Cardiac muscle cell (in vitro differentiated cells and primary cell): ENCODE results near the gene ZSCAN25. TPM values are rescaled to one million over a fixed set of nuclear protein-coding genes. Genes with fewer than 3 reads are reported as not detected.
A peak's percentile ranks its signal among the peaks of the same experiment; 100 is the strongest.
"Not testable (repeated sequence)": the region's sequence is repeated elsewhere in the genome, so short reads cannot be mapped to it uniquely, and the experiment has no call there.

Experiments used
- DNase-seq, 2 donors: peaks; one replicate each; pipeline versions ENCODE4 v3.0.0 to v3.0.0-alpha.2; 2010 to 2017; ENCODE audit warnings: low read depth in 1 of 2, low spot score in 1 of 2
- H3K27ac ChIP-seq: fragments of 200-600 bp; sonication (generic); 2 replicates; pipeline ENCODE4 v1.5.1; 2016
- H3K27me3 ChIP-seq: fragments of 200-600 bp; sonication (generic); 2 replicates; pipeline ENCODE4 v1.6.0; 2016; ENCODE audit warnings: control low read depth
- H3K36me3 ChIP-seq: fragments of 200-600 bp; sonication (generic); 2 replicates; pipeline ENCODE4 v1.5.1; 2016; ENCODE audit warnings: control low read depth
- H3K4me1 ChIP-seq: fragments of 200-600 bp; sonication (generic); 2 replicates; pipeline ENCODE4 v1.8.1; 2017; ENCODE audit warnings: low read depth, mild to moderate bottlenecking, mixed run types
- H3K4me3 ChIP-seq: fragments of 200-600 bp; sonication (generic); 2 replicates; pipeline ENCODE4 v1.5.1; 2016; ENCODE audit warnings: mild to moderate bottlenecking
- H3K9me3 ChIP-seq: fragments of 200-600 bp; sonication (generic); 2 replicates; pipeline ENCODE4 v1.5.1; 2017; ENCODE audit warnings: low read depth, mild to moderate bottlenecking, control low read depth
- polyA plus RNA-seq: library from polyadenylated mRNA; unstranded; fragments of >200 nt; fragmentation: Nextera tagmentation; extraction: Ambion mirVana; gene quantifications from 2 replicates; pipeline ENCODE4 v1.2.1, GENCODE V29; 2016
- total RNA-seq: library from RNA; depleted of rRNA; stranded (reverse); fragments of >200 nt; gene quantifications from 2 replicates; pipeline ENCODE4 v1.2.3, GENCODE V29; 2016
- TF ChIP-seq, protein P1 (sequence below): IDR thresholded peaks from 2 replicates; pipeline ENCODE4 v1.5.1; 2012; ENCODE audit warnings: low read depth, mild to moderate bottlenecking, low read length

The ZSCAN25 gene
- total RNA-seq (14.0 and 22.8 TPM in 2 replicates), polyA plus RNA-seq (9.7 and 13.8 TPM in 2 replicates)

DNA sequence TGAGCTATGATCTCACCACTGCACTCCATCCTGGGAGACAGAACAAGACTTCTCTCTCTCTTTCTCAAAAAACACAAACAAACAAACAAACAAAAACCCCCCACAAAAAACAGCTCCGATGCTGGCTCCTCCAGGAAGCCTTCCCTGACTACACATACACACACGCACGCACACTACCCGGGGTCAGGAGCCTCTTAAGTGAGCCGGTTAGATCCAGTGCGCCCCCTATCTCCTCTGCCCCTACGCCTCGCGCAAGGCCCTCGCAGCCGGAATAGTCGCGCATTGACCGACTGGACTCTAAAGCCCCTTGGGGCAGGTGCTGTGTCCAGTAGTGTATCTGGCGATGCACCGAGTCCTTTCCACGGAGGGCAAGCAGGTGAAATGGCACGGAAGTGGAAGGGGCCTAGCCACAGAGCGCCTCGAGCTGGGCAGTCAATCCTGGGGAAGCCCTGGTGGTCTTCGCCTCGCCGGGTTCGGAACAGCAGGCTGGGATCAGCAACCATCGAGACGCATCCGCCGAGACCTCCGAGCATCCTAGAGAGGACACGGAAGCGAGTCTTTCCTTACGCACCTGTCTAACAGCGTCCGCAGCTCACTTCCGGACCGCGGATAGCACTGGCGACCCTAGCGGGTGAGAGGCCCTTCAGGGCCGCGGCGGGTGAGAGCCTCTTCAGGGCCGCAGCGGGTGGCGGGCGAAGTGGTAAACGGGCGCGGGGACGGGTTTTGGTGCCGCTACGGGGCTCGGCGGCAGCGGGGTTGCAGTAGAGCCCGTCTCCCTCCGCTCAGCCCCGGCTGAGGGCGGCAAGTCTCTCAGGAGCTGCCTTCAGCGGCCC lies at the start of gene ZSCAN25:
TSS of gene ZSCAN25 (plus strand) at position 588 of the 833 bp plus-strand sequence. CDS start 2,661 bp downstream, outside the sequence.
- H3K9me3 ChIP-seq = no peaks in the 10 kb centered on the region
- peak within 1 kb of the TSS; percentile 86 for H3K4me3 ChIP-seq
- no peaks in the 10 kb centered on the region for H3K27me3 ChIP-seq
- DNase-seq = peak; percentile 92 to 94
- TF ChIP-seq, protein P1, sequence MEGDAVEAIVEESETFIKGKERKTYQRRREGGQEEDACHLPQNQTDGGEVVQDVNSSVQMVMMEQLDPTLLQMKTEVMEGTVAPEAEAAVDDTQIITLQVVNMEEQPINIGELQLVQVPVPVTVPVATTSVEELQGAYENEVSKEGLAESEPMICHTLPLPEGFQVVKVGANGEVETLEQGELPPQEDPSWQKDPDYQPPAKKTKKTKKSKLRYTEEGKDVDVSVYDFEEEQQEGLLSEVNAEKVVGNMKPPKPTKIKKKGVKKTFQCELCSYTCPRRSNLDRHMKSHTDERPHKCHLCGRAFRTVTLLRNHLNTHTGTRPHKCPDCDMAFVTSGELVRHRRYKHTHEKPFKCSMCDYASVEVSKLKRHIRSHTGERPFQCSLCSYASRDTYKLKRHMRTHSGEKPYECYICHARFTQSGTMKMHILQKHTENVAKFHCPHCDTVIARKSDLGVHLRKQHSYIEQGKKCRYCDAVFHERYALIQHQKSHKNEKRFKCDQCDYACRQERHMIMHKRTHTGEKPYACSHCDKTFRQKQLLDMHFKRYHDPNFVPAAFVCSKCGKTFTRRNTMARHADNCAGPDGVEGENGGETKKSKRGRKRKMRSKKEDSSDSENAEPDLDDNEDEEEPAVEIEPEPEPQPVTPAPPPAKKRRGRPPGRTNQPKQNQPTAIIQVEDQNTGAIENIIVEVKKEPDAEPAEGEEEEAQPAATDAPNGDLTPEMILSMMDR = peak; percentile 46
- no peaks in the 10 kb centered on the region for H3K4me1 ChIP-seq
- peaks cover 29% of the 10 kb centered on the region for H3K36me3 ChIP-seq
- H3K27ac ChIP-seq = peak within 1 kb of the TSS; percentile 85

DNA sequence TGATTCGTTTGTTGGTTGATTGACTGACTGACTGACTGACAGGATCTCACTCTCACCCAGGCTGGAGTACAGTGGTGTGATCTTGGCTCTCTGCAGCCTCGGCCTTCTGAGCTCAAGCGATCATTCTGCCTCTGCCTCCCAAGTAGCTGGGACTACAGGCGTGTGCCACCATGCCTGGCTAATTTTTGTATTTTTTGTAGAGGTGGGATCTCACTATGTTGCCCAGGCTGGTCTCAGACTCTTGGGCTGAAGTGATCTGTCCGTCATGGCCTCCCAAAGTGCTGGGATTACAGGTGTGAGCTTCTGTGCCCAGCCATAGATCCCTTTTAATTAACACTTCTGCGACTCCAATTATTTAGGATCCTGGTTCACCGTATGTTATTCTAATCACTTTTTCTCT lies 48.0 kb upstream of the ZSCAN25 start:
- H3K36me3 ChIP-seq = peaks cover 57% of the 10 kb centered on the region
- not testable (repeated sequence) for H3K27me3 ChIP-seq, DNase-seq, H3K4me3 ChIP-seq, H3K4me1 ChIP-seq, H3K9me3 ChIP-seq, H3K27ac ChIP-seq

DNA sequence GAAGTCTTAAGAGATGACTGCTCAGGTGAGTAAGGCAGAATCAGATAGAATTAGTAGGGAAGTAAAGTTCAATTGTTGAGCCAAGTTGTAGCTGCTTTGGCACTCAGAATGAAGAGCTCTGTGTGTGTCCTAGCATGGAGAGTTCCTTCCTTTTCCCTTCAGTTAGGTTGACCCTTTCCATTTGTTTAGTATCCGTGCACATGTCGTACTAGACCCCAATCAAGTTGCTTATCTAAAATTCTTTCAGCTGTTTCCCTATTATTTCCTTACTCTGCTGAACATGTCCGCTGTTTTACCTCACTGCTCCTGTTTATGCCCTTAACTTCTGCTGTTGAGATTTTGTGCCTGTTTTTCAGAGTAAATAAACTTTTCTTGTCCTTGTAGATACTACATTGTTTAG lies 45.0 kb upstream of the ZSCAN25 start:
- Histone ChIP-seq H3K9me3 (no peaks in the 10 kb centered on the region), H3K36me3 (peaks cover 38% of the 10 kb centered on the region), H3K4me1 (no peaks in the 10 kb centered on the region), H3K27ac (no peak overlapping the region), H3K4me3 (no peak overlapping the region), H3K27me3 (no peaks in the 10 kb centered on the region)
- DNase-seq = no peak
- TF ChIP-seq, protein P1 = no peak

DNA sequence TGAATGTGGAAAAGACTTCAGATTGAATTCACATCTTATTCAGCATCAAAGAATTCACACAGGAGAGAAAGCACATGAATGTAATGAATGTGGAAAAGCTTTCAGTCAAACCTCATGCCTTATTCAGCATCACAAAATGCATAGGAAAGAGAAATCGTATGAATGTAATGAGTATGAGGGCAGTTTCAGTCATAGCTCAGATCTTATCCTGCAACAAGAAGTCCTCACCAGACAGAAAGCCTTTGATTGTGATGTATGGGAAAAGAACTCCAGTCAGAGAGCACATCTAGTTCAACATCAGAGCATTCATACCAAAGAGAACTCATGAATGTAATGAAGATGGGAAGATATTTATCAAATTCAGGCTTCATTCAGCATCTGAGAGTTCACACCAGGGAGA lies 43.5 kb upstream of the ZSCAN25 start:
- TF ChIP-seq, protein P1 = no peak
- no peaks in the 10 kb centered on the region for H3K27me3 ChIP-seq
- no peaks in the 10 kb centered on the region for H3K4me1 ChIP-seq
- no peak overlapping the region for H3K4me3 ChIP-seq
- DNase-seq = no peak
- peaks cover 38% of the 10 kb centered on the region for H3K36me3 ChIP-seq
- peak overlapping the region; percentile 6 for H3K27ac ChIP-seq
- H3K9me3 ChIP-seq = no peaks in the 10 kb centered on the region

DNA sequence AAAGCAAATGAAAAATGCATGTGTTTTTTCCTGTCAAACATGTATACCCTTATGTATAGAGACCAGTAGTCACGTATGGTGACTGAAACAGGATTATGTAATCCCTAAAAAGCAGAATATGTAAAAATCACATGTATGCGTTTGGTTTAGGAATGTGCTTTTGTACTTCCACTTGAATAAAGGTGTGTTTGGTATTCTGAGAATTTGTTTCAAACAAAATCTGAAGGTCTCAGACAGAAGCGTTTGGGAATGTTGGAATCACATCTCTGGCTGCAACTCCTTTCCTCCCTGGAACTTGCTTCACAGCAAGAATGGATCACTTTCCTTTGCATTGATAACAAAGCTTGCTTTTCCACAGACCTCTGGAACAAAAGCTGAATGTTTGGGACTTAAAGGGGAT lies 40.5 kb upstream of the ZSCAN25 start:
- no peak for DNase-seq
- Histone ChIP-seq H3K27me3 (no peaks in the 10 kb centered on the region), H3K36me3 (peaks cover 22% of the 10 kb centered on the region), H3K27ac (no peak overlapping the region), H3K4me1 (no peaks in the 10 kb centered on the region), H3K9me3 (no peaks in the 10 kb centered on the region), H3K4me3 (no peak overlapping the region)
- TF ChIP-seq, protein P1 = no peak

DNA sequence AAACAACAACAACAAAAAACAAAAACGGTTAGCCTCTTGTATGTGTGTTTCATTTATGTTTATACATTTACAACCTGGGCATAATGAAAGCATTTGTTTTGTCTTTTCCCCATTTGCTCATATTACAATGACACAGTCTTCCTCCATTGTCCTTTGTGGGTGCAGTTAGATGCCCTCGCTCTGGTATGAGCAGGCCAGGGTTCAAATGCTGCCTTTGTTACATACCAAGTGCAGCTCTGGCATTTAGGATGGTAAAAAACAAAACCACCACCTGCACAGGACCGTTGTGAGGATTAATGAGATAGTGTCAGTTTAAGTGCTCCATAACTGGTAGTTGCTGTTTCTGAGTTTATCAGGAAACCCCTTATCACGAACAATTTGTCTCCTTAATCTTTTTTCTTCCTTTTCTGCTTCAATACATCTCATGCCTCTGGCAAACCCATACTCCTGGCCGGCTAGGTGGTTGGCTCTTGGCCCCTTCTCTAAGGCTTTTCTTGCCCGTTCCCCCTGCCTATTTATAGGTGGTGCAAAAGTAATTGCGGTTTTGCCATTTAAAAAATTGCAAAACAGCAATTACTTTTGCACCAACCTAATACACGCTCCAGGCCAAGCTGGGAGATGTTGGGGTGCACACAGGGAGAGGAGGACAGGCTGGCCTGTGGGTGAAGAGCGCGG lies 37.3 kb upstream of the ZSCAN25 start:
- Histone ChIP-seq H3K27ac (no peak overlapping the region), H3K4me1 (no peaks in the 10 kb centered on the region), H3K36me3 (no peaks in the 10 kb centered on the region), H3K27me3 (no peaks in the 10 kb centered on the region), H3K4me3 (peak overlapping the region; percentile 42), H3K9me3 (no peaks in the 10 kb centered on the region)
- DNase-seq = no peak
- TF ChIP-seq, protein P1 = no peak
